Activated CD4-positive, alpha-beta memory T cell treated with anti-CD3 and anti-CD28 coated beads for 36 hours (primary cell): ENCODE measurements around the gene KCNB1. TPM values are rescaled to one million over a fixed set of nuclear protein-coding genes. Genes with fewer than 3 reads are reported as not detected.

Source experiments
- CTCF ChIA-PET: fragments of 350-600 bp; sonication (Branson Sonifier 250); formaldehyde crosslinking; loops from one replicate; lab custom pipeline; 2021; ENCODE audit warnings: antibody characterized with exemption, inconsistent platforms; lab: Charles Lee
- POLR2A ChIA-PET: fragments of 350-600 bp; sonication (Branson Sonifier 250); formaldehyde crosslinking; loops from one replicate; lab custom pipeline; 2021; ENCODE audit warnings: antibody characterized with exemption; lab: Charles Lee
- DNase-seq: peaks from one replicate; pipeline ENCODE4 v3.0.0-alpha.2; 2020
- H3K27ac Mint-ChIP-seq: one replicate; pipeline ENCODE4 v1.8.0; 2021; ENCODE audit warnings: mixed read lengths
- H3K27me3 Mint-ChIP-seq: one replicate; pipeline ENCODE4 v1.8.0; 2021; ENCODE audit warnings: mixed read lengths
- H3K36me3 Mint-ChIP-seq: one replicate; pipeline ENCODE4 v1.8.0; 2021; ENCODE audit warnings: mixed read lengths
- H3K4me1 Mint-ChIP-seq: one replicate; pipeline ENCODE4 v1.8.0; 2021; ENCODE audit warnings: low read depth, mixed read lengths
- H3K4me3 Mint-ChIP-seq: one replicate; pipeline ENCODE4 v1.8.0; 2021; ENCODE audit warnings: mild to moderate bottlenecking, mixed read lengths
- H3K9me3 Mint-ChIP-seq: one replicate; pipeline ENCODE4 v1.8.0; 2021; ENCODE audit warnings: mixed read lengths
- intact Hi-C: fragments of 100-400 bp; cut with micrococcal nuclease; formaldehyde crosslinking; loops from one replicate; pipeline ENCODE4 v1.15.1; 2023
- total RNA-seq, 2 experiments: library from RNA; stranded (reverse); gene quantifications; one replicate each; pipeline ENCODE4 v1.2.3, GENCODE V29; 2021

Gene KCNB1
- total RNA-seq, 2 experiments from 2014 or later: not detected

DNA sequence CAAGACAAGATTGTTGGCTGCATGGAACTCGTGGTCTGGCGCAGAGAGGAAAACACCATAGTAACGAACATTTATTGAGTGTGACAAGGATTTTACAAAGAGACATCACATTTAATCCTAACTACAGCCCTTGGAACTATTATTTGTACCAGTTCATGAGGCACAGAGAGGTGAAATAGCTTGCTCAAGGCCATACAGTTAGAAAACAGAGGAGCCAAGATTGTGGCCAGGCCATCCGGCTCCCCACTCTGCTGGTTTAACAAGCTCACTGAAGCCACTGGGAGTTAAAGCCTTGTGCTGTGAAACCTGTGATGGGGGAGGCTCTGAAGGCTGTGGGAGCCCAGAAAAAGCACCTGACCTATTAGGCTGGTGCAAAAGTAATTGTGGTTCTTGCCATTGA lies 129.7 kb downstream of the KCNB1 start:
- no peaks in the 10 kb centered on the region for H3K36me3 Mint-ChIP-seq

DNA sequence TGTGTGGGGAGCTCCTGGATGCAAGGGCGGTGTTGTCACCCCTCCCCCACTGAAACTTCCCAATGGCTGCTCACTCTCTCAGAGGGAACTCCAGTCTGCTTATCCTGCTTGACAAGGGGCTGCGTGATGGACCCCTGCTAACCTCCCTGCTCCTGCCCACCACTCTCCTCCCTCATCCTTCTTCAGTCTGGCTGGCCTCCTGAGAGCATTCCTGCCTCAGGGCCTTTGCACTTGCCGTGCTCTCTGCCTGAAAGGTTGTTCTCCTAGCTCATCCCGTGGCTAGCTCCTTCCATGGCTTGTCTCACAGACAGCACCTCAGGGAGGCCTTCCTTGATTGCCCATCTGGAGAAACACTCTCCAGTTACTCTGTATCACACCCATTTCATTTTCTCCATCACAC lies 130.7 kb downstream of the KCNB1 start:
- CTCF ChIA-PET: no interaction called here
- no peak for DNase-seq
- Mint-ChIP-seq H3K36me3 (no peaks in the 10 kb centered on the region), H3K27me3 (peaks cover 11% of the 10 kb centered on the region), H3K4me1 (no peaks in the 10 kb centered on the region), H3K4me3 (no peak overlapping the region), H3K9me3 (no peaks in the 10 kb centered on the region), H3K27ac (no peak overlapping the region)
- intact Hi-C loops: no loop called here
- POLR2A ChIA-PET: interaction anchor here (0.6 kb wide), 1 partner anchor 710 kb away, joined by 4 read pairs; no protein-coding TSS in a partner anchor

More for the DNA sequence above, 129.7 kb downstream of the KCNB1 start:
- DNase-seq: no peak
- H3K4me1 Mint-ChIP-seq: no peaks in the 10 kb centered on the region
- POLR2A ChIA-PET: no interaction called here
- intact Hi-C loops: no loop called here
- H3K27me3 Mint-ChIP-seq: peaks cover 10% of the 10 kb centered on the region
- no peaks in the 10 kb centered on the region for H3K9me3 Mint-ChIP-seq
- no peak overlapping the region for H3K27ac Mint-ChIP-seq
- CTCF ChIA-PET: no interaction called here
- no peak overlapping the region for H3K4me3 Mint-ChIP-seq

DNA sequence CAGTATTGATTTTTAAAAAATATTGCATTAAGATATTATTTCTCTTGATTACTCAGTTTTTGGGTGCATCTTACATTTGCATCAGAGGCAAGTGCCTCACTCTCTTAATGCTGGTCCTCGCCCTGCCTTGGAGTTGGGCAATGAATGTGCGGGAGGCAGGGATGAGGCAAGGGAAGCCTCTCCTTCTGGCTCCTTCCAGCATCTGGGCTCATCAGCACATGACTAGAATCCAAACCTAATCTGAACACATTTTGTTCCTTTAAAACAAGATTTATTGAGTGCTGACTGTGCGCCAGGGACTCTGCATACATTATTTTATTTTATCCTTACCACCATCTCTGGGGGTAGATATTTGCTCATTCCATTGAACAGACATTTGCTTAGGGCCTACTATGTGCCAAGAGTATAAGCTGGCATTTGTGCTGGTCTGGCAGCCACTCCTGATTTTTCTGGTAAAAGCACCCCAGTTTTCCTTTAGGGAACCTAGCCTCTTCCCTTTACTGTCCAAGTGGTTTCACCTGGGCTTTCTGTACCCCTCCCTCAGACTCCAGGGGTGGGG lies 132.7 kb downstream of the KCNB1 start:
- DNase-seq: no peak
- Mint-ChIP-seq H3K27me3 (peaks cover 11% of the 10 kb centered on the region), H3K4me3 (no peak overlapping the region), H3K36me3 (no peaks in the 10 kb centered on the region), H3K9me3 (no peaks in the 10 kb centered on the region), H3K4me1 (no peaks in the 10 kb centered on the region), H3K27ac (no peak overlapping the region)
- intact Hi-C loops: no loop called here
- CTCF ChIA-PET: interaction anchor here (0.6 to 1.1 kb wide), 2 partner anchors 74 to 184 kb away, joined by 3 read pairs; no protein-coding TSS in a partner anchor
- POLR2A ChIA-PET: no interaction called here

DNA sequence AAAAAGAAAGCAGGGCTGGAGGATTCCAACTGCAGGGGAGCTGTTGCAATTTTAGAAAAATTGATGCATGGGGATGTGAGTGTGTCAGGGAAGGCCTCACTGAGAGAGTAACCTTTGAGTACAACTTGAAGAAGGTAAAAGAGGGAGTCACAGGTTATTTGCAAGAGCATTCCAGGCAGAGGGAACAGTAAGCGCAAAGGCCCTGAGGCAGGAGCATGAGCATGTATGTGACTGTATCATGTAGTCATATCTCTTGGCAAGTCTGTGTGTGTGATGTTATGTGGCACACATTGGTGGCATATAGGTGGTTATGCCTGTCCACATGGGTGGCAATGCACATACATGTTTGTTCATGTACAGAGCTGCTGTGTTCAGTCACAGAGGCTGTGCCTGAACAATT lies 133.4 kb downstream of the KCNB1 start:
- Mint-ChIP-seq H3K36me3 (no peaks in the 10 kb centered on the region), H3K27ac (no peak overlapping the region), H3K4me1 (no peaks in the 10 kb centered on the region), H3K4me3 (no peak overlapping the region), H3K9me3 (no peaks in the 10 kb centered on the region), H3K27me3 (peaks cover 11% of the 10 kb centered on the region)
- no peak for DNase-seq
- intact Hi-C loops: no loop called here
- CTCF ChIA-PET: interaction anchor here (1.3 kb wide), 1 partner anchor 15 kb away, joined by 3 read pairs; no protein-coding TSS in a partner anchor
- POLR2A ChIA-PET: no interaction called here

DNA sequence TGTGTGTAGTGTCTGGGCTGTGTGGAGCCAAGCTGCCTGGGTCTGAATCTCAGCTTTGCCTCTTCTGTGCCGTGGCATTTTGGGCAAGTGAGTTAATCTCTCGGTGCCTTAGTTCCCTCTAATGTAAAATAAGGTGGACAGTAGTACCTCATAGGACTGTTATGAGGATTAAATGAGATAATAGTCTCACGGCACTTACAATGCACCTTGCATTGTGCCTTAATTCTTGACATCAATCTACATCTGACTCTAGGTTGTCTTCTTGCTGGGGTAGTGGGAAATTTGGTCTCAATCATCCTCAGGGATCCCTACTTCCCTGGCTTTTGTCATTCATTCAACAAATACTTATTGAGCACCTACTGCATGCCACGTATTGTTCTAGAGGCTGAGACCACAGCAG lies 133.9 kb downstream of the KCNB1 start:
- POLR2A ChIA-PET: no interaction called here

DNA sequence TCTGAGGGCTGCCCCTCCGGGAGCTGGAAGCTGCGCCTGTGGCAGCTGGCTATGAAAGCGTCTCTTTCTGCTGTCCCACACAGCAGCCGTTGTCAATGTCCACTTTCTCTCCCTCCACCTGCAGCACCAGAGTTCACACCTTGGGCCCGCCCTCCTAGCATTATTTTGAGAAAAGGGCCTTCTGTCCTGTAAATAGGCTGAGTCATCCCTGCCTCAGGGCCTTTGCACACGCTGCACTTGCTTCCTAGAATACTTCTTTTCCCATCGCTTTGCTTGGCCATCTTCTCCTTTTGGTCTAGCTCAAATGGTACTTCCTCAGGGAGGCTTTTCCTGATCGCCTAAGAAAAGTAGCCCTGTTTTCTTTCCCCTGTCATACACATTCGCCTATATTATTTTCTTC lies 135.3 kb downstream of the KCNB1 start:
- ChIA-PET CTCF (interaction anchor here (0.8 to 0.9 kb wide), 2 partner anchors 11 to 137 kb away, joined by 3 to 5 read pairs; no protein-coding TSS in a partner anchor), POLR2A (no interaction called here)
- DNase-seq: no peak
- intact Hi-C loops: no loop called here
- Mint-ChIP-seq H3K4me1 (no peaks in the 10 kb centered on the region), H3K27me3 (peaks cover 21% of the 10 kb centered on the region), H3K27ac (no peak overlapping the region), H3K4me3 (no peak overlapping the region), H3K9me3 (no peaks in the 10 kb centered on the region), H3K36me3 (no peaks in the 10 kb centered on the region)

More for the DNA sequence above, 133.9 kb downstream of the KCNB1 start:
- H3K9me3 Mint-ChIP-seq: no peaks in the 10 kb centered on the region
- no peak for DNase-seq
- H3K27ac Mint-ChIP-seq: no peak overlapping the region
- CTCF ChIA-PET: interaction anchor here (1.3 kb wide), 1 partner anchor 14 kb away, joined by 3 read pairs; no protein-coding TSS in a partner anchor
- intact Hi-C loops: no loop called here
- H3K4me3 Mint-ChIP-seq: no peak overlapping the region
- H3K36me3 Mint-ChIP-seq: no peaks in the 10 kb centered on the region
- peaks cover 16% of the 10 kb centered on the region for H3K27me3 Mint-ChIP-seq
- H3K4me1 Mint-ChIP-seq: no peaks in the 10 kb centered on the region

DNA sequence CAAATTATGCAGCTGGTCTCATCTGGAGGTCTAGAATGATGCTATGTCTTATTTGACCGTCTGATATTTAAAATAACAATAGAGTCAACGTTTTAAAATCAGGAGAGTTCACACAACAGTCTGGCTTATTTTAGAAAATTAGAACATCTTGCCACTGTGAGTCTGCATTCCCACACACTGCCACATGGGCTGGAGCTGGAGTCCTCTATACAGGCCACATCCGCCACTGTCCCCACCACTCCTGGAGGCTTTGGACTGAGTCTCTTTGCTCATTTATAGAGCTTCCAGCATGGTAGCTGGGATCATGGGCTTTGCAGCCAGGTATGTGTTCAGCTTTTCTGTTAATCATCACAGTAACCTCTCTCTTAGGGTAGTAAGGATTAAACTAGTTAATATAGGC lies 135.8 kb downstream of the KCNB1 start:
- DNase-seq: no peak
- no peak overlapping the region for H3K4me3 Mint-ChIP-seq
- no peaks in the 10 kb centered on the region for H3K36me3 Mint-ChIP-seq
- peaks cover 17% of the 10 kb centered on the region for H3K27me3 Mint-ChIP-seq
- ChIA-PET CTCF (interaction anchor here (0.8 to 0.9 kb wide), 2 partner anchors 11 to 138 kb away, joined by 3 to 5 read pairs; no protein-coding TSS in a partner anchor), POLR2A (no interaction called here)
- H3K4me1 Mint-ChIP-seq: no peaks in the 10 kb centered on the region
- no peaks in the 10 kb centered on the region for H3K9me3 Mint-ChIP-seq
- no peak overlapping the region for H3K27ac Mint-ChIP-seq
- intact Hi-C loops: no loop called here

DNA sequence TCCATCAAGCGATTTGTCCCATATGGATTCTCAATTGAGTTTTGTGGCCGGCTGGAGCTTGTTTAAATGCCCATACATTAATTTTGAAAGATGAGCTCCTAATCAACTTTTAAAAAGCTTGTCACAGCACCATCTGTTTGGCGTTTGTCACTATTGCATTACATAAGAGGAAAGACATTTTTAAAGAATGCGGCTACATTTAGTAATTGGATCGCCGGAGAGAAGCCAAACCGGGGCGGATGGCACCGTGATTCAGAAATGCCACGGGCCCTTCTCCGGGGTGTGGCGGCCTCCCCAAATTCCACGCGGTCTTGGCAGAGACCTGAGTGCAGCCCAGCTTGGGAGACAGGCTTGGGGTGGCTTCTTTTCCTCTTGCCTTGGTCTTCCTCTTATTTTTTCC lies 136.9 kb downstream of the KCNB1 start:
- Mint-ChIP-seq H3K27me3 (peaks cover 17% of the 10 kb centered on the region), H3K36me3 (no peaks in the 10 kb centered on the region), H3K9me3 (no peaks in the 10 kb centered on the region), H3K4me1 (no peaks in the 10 kb centered on the region), H3K4me3 (no peak overlapping the region), H3K27ac (no peak overlapping the region)
- DNase-seq: no peak
- intact Hi-C loops: no loop called here
- ChIA-PET CTCF (interaction anchor here (0.6 to 1.5 kb wide), 3 partner anchors 14 to 196 kb away, joined by 3 to 4 read pairs (median 4); no protein-coding TSS in a partner anchor), POLR2A (no interaction called here)

DNA sequence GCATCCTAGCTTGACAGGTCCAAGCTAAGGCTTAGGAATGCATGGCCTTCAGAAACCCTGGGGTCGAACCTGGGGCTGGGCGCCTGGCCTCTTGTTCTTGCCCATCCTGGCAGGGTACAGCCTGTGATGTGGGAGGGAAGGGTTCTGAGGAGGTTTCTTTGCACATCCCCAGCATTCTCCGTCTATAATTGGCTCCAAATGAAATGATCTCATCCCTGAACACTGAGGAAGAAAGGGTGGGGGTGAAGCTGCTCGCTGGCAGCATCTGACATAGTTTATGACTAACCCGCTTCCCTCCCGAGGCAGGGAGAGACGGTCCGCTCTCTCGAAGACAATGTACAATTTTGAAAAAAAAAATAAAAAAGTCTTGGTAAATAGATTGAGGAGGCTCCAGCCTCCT lies 137.5 kb downstream of the KCNB1 start:
- CTCF ChIA-PET: interaction anchor here (0.6 to 1.5 kb wide), 4 partner anchors 15 to 197 kb away, joined by 3 to 4 read pairs (median 4); no protein-coding TSS in a partner anchor
- Mint-ChIP-seq H3K27me3 (peaks cover 17% of the 10 kb centered on the region), H3K4me3 (no peak overlapping the region), H3K9me3 (no peaks in the 10 kb centered on the region), H3K4me1 (no peaks in the 10 kb centered on the region), H3K36me3 (no peaks in the 10 kb centered on the region), H3K27ac (no peak overlapping the region)
- intact Hi-C loops: no loop called here
- POLR2A ChIA-PET: no interaction called here
- no peak for DNase-seq

DNA sequence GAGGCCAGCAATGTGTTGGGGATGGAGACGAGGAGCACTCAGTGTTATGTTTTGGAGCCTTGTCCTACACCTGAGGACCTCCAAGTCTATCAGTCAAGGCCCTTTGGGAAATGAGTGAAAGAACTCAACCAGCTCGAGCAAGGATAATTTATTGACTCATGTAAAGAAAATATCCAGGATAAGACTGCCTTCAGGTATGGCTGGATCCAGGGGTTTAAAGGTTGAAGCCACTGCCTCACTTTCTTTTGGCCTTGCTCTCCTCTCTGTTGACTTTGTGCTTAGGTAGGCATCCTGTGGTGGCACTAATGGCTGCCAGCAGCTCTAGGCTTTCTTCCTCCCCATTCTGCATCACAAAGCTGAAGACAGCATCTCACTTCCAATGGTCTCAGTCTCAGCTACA lies 138.3 kb downstream of the KCNB1 start:
- DNase-seq: no peak
- intact Hi-C loops: no loop called here
- H3K9me3 Mint-ChIP-seq: no peaks in the 10 kb centered on the region
- H3K27me3 Mint-ChIP-seq: peaks cover 17% of the 10 kb centered on the region
- no peaks in the 10 kb centered on the region for H3K36me3 Mint-ChIP-seq
- POLR2A ChIA-PET: no interaction called here
- H3K4me1 Mint-ChIP-seq: no peaks in the 10 kb centered on the region
- H3K4me3 Mint-ChIP-seq: no peak overlapping the region
- no peak overlapping the region for H3K27ac Mint-ChIP-seq
- CTCF ChIA-PET: interaction anchor here (1.0 to 1.4 kb wide), 3 partner anchors 10 to 198 kb away, joined by 3 to 5 read pairs (median 3); no protein-coding TSS in a partner anchor

DNA sequence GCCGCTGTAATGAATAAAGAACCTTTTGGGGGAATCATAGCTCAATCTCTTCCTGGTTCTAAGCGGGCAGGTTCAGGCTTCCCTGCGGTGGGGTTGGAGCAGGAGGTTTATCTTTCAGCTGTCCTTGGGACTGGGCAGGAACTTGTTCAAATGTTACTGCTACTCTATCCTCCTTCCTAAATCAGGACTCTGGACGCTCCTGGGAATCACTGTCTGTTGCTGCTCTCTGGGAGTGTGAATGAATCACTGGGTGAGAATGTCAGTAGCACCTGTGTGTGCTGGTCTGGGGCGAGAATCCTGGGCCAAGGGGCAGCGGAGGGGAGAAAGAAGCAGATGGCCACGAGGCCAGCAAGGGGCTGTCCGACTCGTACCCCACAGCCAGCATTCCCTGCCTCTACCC lies 139.2 kb downstream of the KCNB1 start:
- Mint-ChIP-seq H3K4me1 (no peaks in the 10 kb centered on the region), H3K4me3 (no peak overlapping the region), H3K27ac (no peak overlapping the region), H3K36me3 (no peaks in the 10 kb centered on the region), H3K9me3 (no peaks in the 10 kb centered on the region), H3K27me3 (peaks cover 11% of the 10 kb centered on the region)
- ChIA-PET POLR2A (no interaction called here), CTCF (interaction anchor here (0.6 to 1.4 kb wide), 4 partner anchors 9 to 265 kb away, joined by 3 to 5 read pairs (median 3); no protein-coding TSS in a partner anchor)
- intact Hi-C loops: no loop called here
- DNase-seq: no peak

DNA sequence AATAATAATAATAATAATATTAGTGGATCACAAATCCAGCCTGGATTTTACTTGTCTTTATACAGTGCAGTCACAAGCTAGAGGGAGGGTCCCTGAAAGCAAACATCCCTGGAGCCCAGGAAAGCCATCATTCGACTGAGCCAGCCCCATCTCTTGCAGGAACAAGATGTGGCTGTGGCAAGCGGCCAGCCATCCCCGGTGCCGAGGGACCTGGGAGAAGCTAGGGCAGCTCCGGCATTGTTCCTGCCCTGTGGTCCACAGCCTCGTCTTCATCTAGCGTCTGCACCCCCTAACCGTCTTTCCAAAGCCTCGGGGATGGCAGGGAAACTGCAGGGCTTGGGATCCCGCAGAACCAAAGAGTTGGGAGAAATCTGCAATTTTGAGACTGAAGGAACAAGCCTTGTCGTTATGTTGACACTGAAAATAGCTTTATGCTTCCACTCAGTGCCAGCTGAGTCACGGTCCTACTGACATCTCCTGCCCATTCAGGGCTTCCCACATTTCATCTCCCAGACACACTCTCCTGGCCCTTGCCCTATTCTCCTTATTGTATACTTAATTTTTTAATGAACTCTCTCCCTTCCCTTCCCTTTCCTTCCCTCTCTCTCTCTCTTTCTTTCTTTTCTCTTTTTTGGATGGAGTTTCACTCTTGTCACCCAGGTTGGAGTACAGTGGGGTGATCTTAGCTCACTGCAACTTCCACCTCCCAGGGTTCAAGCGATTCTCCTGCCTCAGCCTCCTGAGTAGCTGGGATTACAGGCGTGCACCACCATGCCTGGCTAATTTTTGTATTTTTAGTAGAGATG lies 142.1 kb downstream of the KCNB1 start:
- H3K9me3 Mint-ChIP-seq: no peaks in the 10 kb centered on the region
- no peaks in the 10 kb centered on the region for H3K4me1 Mint-ChIP-seq
- H3K36me3 Mint-ChIP-seq: no peaks in the 10 kb centered on the region
- intact Hi-C loops: no loop called here
- H3K27me3 Mint-ChIP-seq: peaks cover 9% of the 10 kb centered on the region
- ChIA-PET POLR2A (no interaction called here), CTCF (interaction anchor here (0.7 kb wide), 1 partner anchor 268 kb away, joined by 3 read pairs; no protein-coding TSS in a partner anchor)
- no peak for DNase-seq
- no peak overlapping the region for H3K4me3 Mint-ChIP-seq
- H3K27ac Mint-ChIP-seq: no peak overlapping the region
